Right lobe of liver (tissue), 4 donors: Measurements from ENCODE around the gene PITX3.

Experiments
- CTCF ChIP-seq, 4 donors: fragments of 200-600 bp in 3 of 4; fragments of 450-650 bp in 1 of 4; IDR thresholded peaks; one replicate each; pipeline versions ENCODE4 v1.5.1 to v1.8.0; 2016 to 2022; ENCODE audit warnings: antibody characterized with exemption in 4 of 4, mild to moderate bottlenecking in 2 of 4
- POLR2A ChIP-seq: fragments of 450-650 bp; IDR thresholded peaks from one replicate; pipeline ENCODE4 v1.6.1; 2017; ENCODE audit warnings: antibody characterized with exemption, mild to moderate bottlenecking
- donor health status: DM: no; HTN: no; CAD: no.
- donor health status: DM: no; HTN: no; CAD: no.
- donor health status: DM: no; HTN: yes; CAD: no.

- TF ChIP-seq CTCF (IDR thresholded peaks at IDR 0.05) (no peak), POLR2A (no peak)
These were observed 3.5 kb downstream of the PITX3 start for GRCh38 chr10:102237711-102238252.
